Activated T-cell treated with anti-CD3 and anti-CD28 coated beads, Interleukin-2, amount 50 U/mL, for 1 hour (primary cell): Measurements from ENCODE around the gene SRMS.

Experiments used
- DNase-seq: peaks from one replicate; pipeline ENCODE4 v3.0.0-alpha.2; 2020

The SRMS gene

DNA sequence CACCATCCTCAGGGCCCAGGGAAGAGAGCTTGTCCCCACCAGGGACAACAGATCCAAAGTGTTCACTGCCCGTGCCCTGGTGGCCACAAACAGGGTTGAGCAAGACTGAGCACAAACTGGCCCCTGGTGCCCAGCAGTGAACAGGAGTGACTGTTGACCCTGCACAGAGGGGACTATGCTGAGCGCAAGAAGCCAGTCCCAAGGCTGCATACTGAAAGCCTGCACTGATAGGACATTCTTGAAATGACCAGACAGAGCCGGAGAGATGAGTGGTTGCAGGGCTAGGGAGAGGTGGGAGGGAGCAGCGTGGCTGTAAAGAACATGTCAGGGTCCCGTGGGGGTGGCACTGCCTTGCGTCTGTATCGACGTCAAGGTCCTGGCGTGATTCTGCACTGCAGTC, 3.5 kb upstream of the SRMS start:
- no peak for DNase-seq

DNA sequence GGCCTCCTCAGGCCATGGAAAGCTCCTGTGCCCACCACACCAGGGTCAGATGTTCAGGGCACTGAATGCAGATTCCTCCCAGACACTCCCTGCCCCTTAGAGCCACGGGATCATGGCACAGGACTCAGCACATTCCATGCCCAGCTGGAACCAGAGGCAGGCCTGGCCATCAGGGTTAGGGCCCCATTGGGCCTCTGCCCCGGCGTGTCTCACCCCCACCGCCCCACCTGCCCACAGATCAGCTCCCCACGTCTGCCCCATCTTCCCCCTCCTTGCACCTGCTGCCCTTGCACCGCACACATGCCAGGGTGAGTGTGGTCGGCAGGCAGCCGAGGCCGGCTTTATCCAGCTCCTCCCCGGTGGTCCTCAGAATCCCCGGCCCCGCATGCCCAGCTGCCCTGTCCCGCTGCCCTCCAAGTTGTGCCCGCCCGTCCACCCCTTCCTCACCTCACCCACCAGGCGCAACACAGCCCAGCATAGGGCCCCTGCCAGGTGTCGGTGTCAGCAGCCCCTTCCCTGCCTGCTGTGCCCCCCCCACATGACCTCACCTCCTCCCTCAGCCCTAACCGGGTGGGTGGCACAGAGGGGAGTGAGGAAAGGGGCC, 2.2 kb upstream of the SRMS start:
- DNase-seq: no peak

DNA sequence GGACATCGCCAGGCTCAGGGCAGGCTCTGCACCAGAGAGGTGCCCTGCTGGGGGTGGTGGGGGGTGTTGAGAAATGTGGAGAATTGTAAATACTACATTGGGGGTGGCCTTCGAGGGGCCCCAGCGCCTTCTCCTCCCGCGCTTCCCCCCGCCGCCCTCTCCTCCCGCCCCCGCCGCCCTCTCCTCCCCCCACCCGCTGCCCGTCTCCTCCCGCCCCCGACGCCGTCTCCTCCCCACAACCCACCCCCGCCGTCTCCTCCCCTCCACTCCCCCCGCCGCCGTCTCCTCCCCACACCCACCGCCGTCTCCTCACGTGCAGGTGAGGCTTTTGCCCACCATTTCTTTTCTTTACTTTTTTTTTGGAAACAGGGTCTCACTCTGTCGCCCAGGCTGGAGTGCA, 1.5 kb upstream of the SRMS start:
- no peak for DNase-seq

DNA sequence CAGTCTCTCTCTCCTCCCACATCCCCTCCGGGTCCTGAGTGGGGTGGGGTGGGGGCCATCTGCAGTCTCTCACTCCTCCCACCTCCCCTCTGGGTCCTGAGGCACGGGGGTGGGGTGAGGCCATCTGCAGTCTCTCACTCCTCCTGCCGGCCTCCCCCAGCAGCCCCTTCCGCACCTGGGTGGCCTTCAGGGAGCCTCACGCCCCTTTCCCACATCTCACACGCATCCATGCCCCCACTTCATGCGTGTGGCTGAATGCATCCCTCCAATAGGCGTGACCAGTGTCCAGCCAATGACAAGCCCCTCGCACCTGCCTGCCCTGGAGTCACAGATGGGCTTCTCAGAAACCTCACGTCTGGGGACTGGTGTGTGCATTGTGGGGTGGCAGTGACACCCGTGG, 993 bp upstream of the SRMS start:
- no peak for DNase-seq

DNA sequence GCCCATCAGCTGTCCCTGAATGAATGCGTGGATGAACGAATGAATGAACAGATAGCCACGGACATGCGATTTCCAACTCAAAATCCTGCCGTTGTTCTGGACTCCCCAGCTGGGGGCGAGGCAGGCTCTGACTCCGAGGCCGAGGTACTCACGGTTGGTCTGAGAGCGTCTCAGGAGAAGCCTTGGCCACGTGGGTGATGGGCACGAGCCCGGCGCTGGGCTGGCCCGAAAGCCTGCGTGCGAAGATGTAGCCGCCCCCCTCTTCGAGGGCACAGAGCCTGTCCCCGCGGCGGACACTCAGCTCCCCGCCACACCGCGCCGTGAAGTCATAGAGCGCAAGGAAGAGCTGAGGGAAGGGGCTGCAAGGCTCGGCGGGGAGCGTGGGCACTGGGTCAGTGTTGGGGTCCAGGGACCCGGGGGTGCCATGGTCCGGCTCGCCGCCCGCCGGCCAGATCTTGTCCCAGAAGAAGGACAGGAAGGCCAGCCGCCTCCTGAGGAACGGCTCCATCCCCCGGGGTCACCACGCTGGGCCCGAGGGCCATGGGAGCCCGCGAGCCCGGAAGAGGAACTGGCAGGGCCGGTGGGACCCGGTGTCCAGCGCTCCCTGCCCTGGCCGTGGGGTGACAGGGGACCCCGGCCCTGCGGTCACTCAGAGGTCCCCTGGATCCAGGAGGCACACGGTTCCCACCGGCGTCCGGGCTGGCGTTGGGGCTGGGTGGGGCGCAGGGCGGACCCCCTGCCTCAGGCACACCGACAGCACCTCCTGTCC, 409 bp downstream of the SRMS start:
- DNase-seq: no peak

DNA sequence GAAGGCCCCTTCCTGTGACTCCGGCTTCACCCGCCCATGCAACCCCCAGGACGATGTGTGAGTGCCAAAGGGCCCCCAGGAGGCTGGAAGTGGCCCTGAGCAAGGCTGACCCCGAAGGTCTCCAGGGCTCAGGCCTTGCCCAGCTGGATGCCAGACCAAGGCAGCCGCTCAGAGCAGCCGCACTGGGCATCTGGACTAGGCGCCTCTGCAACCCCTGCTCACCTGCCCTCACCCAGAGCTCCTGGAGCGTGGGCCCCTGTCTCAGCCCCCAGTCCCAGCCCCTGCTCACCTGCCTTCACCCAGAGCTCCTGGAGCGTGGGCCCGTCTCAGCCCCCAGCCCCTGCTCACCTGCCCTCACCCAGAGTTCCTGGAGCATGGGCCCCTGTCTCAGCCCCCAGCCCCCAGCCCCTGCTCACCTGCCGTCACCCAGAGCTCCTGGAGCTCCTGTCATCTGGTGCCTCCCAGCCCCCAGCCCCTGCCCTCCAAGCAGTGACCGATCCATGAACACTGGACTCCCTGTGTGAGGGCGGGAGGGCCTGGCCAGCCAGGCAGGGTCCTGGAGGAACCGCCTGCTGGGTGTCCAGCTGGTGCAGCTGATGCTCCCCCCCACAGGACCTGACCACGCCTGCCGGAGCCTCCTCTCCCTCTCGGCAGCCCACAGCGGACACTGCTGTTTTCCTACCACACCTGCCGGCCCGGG, 1.1 kb downstream of the SRMS start:
- DNase-seq: no peak

DNA sequence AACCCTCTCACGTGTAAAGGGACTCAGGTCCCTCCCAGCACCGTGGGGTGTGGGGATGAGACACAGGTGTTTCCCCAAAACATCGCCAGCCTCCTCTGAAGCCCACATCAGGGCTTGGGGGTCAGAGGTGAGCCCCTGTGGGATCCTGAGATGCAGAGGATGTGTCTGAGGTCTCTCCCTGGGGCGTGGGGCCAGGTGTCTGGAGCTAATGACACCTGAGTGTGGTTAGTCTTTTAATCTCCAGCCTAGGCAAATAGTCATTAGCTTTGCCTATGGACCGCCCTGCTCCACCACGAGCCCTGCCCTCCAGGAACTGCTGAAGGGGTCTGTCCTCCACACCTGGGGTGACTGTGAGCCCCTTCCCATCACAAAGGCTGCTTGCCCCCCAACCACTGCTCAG, 1.7 kb downstream of the SRMS start:
- DNase-seq: no peak

DNA sequence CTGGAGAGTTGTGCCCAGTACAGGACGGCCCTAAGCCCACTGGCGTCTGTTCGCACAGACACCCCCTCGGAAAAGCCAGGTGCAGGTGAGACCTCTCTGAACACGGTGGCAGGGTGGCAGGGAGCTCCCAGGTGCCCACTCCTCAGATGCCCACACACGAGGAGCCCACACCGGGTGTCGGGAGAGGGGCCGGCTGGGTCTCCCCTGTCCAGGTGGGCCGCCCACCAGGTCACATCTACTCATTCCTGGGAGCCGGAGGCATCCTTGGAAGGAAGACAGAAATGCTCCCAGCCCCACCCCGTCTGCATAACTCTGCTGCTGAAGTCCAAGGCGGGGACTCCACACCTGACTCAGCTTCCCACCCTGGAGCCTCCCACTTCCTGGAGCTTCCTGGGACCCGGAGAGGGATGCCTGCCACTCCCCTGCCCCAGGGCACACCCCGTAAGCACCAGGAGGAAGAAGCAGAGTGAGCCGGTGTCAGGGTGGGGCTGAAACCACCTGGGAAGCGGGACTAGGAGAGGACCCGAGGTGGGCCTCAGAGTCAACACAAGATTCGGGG, 2.5 kb downstream of the SRMS start:
- no peak for DNase-seq

DNA sequence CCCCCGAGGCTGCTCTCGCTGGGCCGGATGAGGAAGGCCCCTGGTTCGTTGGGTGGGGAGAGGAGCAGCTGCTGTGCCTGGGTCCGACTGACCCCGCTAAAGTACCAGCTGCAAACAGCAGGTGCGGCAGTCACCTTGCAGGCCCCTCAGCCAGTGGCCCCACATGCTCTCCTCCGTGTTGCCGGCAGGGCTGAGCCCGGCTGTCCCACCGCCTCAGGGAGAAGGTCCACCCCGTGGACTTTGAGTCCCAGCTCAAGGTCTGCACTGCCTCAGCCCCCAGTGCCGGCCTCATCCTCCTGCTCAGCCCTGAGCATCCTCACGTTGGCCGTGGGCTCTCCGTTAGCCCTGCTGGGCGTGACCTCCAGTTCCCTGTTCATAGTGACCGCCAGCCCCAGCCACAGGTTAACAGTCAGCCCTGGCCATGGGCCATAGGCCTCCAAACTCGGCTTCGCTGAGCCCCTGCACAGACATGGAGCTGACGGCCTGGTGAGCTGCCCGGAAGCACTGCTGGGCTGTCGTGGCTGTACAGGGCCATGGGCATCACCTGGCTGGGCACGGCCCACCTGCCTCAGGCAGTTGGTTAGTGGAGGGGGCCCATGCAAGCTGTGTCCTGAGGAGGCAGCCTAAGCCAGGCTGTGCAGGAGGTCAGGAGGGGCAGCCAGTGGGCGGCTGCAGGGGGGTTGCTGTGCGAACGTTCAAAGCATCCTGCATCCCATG, 3.1 kb downstream of the SRMS start:
- DNase-seq: no peak

DNA sequence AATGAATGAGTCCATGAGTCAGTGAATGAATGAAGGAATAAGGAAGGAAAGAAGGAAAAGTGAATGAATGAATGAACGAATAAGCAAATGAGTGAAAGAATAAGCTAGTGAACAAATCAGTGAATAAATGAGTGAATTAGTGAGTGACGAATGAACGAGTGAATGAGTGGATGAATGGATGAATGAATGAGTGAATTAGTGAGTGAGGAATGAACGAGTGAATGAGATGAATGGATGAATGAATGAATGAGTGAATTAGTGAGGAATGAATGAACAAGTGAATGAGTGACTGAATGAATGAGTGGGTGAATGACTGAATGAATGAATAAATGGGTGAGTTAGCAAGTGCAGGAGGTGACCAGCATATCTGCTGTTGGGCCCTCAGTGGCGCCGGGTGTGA, 3.8 kb downstream of the SRMS start:
- DNase-seq: no peak

DNA sequence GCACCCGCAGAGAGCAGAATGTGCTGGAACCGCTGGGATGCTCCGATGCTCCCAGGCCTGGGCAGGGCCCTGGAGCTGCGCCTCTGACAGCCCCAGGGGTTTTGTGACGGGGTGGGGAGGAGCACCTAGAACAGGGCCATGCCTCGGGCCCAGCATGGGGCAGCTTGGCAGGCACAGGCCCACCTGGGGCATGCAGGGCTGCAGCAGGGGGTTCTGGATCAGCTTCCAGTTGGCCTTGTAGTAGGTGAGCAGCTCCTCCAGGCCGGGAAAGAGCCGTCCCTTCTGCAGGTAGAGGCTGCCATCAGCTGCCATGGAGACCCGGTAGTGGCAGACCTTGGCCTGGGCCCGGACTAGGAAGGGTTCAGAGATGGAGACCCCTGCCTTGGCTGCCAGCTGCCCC, 4.4 kb downstream of the SRMS start:
- DNase-seq: no peak

DNA sequence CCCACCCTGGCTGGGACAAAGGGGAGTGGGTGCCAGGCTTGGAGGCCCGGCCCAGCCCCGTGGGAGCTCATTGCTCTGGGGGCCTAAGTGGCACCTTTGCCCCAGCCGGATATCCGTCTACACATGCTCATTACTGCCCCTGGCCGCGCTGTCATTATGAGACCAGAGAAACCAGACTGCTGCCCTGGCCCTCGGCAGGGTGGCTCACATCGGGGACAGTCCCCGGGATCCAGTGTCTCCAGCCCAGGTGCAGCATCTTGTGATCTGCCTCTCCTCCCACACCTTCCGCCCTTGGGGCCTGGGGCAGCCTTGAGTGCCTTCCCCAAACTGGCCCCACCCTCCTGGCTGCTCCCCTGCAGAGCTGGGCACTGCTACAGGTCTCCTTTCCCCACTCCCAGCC, 4.9 kb downstream of the SRMS start:
- no peak for DNase-seq

DNA sequence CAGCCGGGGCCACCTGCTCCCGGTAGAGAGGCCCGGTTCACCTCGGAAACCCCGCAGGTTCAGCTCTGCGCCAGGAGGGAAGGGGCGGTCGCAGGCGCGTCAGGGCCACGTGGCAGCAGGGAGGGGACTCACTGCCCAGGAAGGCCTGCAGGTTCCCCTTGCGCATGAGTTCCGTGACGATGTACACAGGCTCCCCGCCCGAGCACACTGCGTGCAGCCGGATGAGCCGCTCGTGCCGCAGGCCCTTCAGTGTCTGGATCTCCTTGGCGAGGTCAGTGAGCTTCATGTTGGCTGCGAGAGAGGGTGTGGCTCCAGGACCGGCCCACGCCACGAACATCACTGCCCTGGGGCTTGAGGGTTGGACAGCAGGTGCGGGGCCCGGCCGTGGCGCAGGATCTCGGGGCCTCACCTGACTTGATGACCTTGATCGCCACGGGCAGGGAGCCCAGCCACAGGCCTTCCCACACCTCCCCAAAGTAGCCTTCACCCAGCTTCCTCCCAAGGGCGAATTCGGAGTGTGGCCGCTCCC, 5.5 kb downstream of the SRMS start:
- DNase-seq: no peak

DNA sequence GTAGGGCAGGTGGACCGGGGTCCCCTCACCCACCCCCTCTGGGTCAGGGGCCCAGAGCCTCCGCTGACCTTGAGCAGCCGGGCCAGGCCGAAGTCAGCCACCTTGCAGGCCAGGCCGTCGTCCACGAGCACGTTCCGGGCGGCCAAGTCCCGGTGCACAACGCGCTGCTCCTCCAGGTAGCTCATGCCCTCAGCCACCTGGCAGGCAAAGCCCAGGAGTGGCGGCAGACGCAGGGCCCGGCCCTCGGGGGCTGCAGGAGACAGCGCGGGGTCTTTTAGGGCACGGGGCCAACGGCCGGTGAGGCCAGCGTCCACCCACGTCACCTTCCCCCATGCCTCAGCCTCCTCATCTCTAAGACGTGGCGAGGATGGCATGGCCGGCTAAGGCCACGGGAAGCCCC, 6.2 kb downstream of the SRMS start:
- no peak for DNase-seq

DNA sequence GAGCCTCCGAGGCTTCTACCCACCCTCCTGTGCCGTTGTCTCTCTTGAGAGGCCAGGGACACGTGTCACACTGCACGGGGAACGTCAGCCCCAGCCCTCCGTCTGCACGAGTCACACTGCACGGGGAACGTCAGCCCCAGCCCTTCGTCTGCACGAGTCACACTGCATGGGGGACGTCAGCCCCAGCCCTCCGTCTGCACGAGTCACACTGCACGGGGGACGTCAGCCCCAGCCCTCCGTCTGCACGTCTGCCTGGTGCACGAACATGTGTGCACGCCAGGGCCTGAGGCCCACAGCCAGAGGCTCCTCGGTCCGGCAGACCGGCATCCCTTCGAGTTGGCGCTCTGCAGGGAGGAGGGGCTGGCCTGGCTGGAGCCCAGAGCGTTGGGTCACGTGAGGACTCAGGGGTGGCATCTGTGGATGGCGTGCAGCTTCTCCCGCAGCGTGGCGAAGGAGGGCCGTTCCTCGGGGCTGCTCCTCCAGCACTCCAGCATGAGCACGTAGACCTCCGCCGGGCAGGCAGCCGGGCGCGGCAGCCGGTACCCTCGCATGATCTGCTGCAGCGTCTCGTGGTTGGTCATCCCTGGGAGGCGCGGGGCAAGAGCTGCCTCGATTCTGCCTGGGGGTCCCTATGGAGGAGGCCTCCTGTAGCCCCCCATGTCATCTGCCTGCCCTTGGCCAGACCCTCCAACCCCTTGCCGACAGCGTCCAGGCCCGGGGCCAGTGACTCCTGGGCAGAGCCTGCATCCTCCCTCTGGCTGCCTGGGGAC, 6.9 kb downstream of the SRMS start:
- DNase-seq: no peak

DNA sequence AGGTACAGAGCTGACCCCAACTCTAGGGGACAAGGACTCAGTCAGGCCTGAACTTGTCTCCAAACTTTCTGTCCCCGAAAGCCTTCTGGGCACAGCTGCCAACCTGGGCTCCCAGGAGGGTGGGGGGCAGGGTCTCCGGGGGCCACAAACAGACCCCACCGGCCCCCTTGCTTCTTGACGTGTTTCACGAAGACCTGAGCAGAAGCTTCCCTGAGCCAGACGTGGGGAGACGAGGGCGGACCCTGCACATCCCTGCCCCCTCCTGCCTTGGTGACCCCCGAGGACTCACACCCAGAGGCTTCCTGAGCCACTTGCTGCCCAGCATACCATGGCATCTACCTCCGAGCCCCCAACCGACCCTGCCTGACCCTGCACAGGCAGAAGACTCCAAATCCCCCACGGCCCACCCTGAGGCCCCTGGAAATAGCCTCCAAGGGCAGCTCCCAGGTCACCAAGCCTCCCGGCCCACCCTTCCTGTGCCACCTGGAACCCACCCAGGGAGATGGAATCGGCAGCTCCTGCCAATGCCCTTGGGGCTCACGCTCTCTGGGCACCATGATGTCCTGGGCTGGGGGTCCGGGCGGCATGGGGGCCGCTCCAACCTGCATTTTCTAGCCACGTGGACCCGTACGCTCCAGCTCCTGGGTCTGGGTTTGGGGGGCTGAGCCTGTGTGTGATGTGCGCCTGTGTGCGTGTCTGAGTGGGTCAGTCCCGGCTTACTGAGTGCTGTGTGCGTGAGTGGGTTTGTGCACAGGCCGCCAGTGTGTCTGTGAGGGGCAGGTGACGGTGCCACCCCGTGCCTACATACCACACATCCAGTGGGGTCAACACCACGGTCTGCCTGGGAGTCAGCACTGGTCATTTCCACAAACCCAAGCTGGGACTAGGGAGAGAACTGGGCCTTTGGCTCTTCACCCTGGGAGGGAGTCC, 7.8 kb downstream of the SRMS start:
- no peak for DNase-seq

DNA sequence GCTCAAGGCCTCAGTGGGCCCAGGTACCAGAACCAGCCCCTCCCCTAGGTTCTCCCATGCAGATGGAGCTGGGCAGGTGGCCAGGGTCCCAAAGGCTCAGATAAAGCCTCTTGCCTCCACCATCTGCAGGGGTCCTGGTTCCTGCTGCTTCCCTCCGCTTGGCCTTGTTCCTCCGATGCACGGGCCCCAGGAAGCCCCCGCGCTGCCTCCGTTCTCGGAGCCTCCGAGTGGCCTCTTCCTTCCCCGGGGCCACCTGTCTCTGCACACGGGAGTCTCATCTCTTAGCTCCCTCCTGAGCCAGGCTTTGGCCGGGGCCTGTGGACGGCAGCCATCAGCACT, 8.5 kb downstream of the SRMS start:
- DNase-seq: no peak

DNA sequence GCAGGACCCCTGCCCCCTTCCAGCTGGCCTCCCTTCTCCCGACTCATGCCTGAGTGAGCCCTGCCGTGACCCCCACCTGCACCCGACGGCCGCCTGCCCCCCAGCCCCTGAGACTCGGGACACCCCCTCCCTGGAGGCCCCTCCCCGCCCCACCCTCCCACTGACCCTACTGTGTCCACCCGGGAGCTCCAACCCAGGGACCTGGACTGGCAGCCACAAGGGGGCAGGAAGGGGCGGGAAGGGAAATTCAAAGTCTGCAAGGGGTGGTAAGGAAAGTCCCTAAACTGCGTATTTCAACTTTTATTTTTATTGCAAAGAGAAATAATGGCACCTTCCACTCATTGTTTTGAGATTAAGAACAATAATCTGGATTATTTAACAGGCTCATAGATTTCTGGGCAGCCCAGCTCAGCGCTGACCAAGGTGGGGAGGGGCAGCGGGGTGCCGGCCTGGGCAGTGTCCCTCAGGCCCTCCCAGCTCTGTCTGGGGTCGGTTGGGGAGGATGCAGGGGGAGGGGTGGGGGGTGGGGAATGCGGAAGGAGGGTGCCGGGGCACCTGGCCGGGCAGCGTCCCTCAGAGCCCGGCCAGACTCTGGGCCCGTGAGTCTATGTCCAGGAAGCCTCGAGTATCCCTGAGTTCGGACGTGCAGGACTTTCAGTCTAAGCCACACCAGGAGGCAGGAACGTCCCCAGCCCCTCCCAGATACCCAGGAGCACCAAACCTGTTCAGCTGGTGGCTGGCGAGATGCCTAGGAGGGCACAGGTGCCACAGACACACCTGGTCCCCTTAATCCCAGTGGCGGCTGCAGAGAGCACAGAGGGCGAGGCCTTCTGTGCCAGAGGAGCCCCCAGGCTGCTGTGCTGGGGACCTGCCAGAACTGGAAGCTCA, 9.1 kb downstream of the SRMS start:
- DNase-seq: no peak

DNA sequence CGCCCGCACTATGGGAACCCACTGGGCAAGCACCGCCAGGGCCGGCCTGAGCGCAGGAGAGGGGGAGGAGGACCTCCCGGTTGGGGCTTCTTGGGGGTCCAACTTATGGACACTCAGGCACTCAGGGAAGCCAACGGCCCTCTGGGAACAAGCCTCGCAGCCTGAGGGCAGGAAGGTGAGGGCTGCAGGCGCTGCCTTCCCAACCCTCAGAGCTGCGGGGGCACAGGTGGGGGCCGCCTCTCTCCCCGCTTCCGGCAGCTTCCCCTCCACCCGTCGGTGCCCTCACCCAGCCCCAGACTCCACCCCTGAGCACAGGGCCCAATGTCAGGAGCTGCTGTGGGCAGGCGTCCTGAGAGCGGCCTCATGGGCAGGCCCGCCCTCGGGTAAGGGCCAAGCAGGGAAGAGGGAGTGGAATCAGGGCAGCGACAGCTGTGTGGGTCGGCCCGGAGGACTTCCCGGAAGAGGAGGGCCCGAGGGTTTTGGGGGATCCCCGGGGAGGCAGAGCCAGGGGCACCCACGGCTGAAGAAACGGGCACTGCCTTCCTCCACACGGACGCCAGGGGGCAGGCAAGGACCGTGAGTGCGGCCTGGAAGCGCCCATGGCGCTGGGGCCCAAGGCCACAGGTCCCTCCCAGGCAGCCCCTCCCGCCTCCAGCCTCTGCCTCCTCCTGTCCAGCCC, 9.9 kb downstream of the SRMS start:
- DNase-seq: peak; percentile 93
